NCI-H446 (cell line): Measurements from ENCODE around the gene ABHD11.

Experiments
- DNase-seq, 2 experiments: peaks; one replicate each; lab custom pipeline; 2025; lab: John Stamatoyannopoulos, UW

Gene ABHD11

GRCh38 chr7:73701357-73701995 is 37.1 kb downstream of the ABHD11 start:
- DNase-seq, result no peak

GRCh38 chr7:73700581-73701134 is 37.9 kb downstream of the ABHD11 start:
- no peak for DNase-seq

GRCh38 chr7:73700069-73700423 is 38.6 kb downstream of the ABHD11 start:
- no peak for DNase-seq

- no peak for DNase-seq
These were observed 39.1 kb downstream of the ABHD11 start for GRCh38 chr7:73699370-73700068.

- no peak for DNase-seq
These were observed 40.2 kb downstream of the ABHD11 start for GRCh38 chr7:73698410-73698809.

- no peak for DNase-seq
These were observed 42.2 kb downstream of the ABHD11 start for GRCh38 chr7:73696372-73696771.

GRCh38 chr7:73690646-73691045 is 48.0 kb downstream of the ABHD11 start:
- no peak for DNase-seq

- DNase-seq, result no peak
These were observed 50.3 kb downstream of the ABHD11 start for GRCh38 chr7:73688288-73688687.
